ENCODE results near the gene C1QA.

Gene C1QA

GRCh38 chr1:22626237-22627157, 9.9 kb upstream of the C1QA start:
- Histone ChIP-seq H3K27ac (ENCODE audit: low read depth, low read length) (no peak overlapping the region), H3K27me3 (ENCODE audit: control insufficient read depth in 1 of 2, insufficient read depth in 2 of 2, low read length in 2 of 2) (peaks cover 15 to 23% of the 10 kb centered on the region in 2 donors), H3K4me3 (ENCODE audit: low read depth in 1 of 2, low read length in 2 of 2) (no peak overlapping the region), H3K9me3 (ENCODE audit: control insufficient read depth in 1 of 2, low read length in 2 of 2) (no peaks in the 10 kb centered on the region), H3K9ac (ENCODE audit: low read depth in 1 of 2, low read length in 2 of 2) (no peak overlapping the region), H3K36me3 (ENCODE audit: control insufficient read depth in 1 of 2, insufficient read depth in 2 of 2, low read length in 2 of 2) (no peaks in the 10 kb centered on the region), H3K4me1 (ENCODE audit: control insufficient read depth in 1 of 2, insufficient read depth in 2 of 2, low read length in 2 of 2) (peaks cover 0 to 3% of the 10 kb centered on the region in 2 donors)

GRCh38 chr1:22627331-22627730, 9.1 kb upstream of the C1QA start:
- Histone ChIP-seq H3K9ac (ENCODE audit: low read depth in 1 of 2, low read length in 2 of 2) (no peak overlapping the region), H3K36me3 (ENCODE audit: control insufficient read depth in 1 of 2, insufficient read depth in 2 of 2, low read length in 2 of 2) (no peaks in the 10 kb centered on the region), H3K27me3 (ENCODE audit: control insufficient read depth in 1 of 2, insufficient read depth in 2 of 2, low read length in 2 of 2) (peaks cover 11 to 23% of the 10 kb centered on the region in 2 donors), H3K9me3 (ENCODE audit: control insufficient read depth in 1 of 2, low read length in 2 of 2) (no peaks in the 10 kb centered on the region), H3K27ac (ENCODE audit: low read depth, low read length) (no peak overlapping the region), H3K4me1 (ENCODE audit: control insufficient read depth in 1 of 2, insufficient read depth in 2 of 2, low read length in 2 of 2) (peaks cover 0 to 3% of the 10 kb centered on the region in 2 donors), H3K4me3 (ENCODE audit: low read depth in 1 of 2, low read length in 2 of 2) (no peak overlapping the region)

DNA sequence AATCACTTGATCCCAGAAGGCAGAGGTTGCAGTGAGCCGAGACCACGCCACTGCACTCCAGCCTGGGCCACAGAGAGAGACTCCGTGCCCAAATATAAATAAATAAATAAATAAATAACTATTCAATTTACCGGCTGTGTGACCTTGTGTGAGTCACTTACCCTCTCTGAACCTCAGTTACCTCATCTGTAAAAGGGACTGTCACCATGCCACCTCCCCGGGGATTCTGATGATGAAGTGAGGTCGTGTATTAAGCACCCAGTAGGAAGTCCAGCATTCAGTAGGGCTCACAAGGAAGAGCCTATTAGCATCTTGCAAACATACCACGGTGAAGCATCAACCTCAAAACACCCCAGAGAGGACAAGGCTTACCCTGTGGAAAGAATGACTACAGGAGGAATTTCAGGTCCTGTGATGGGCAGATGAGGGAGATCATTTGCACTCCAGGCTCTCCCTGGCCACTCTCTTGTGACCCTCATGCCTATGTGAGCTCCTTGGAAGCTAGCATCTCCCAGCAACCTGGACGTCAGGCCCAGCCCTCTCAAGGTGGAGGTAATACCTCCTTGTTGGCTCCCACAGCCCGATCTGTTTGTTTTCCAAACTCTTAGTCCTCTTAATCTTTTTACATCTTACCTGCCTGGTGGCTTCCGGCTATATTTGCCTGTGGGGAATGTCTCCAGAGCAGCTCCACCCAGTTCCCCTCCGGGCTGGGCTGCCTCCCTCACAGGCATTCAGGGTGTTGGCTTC, 7.6 kb upstream of the C1QA start:
- Histone ChIP-seq H3K4me3 (ENCODE audit: low read depth in 1 of 2, low read length in 2 of 2) (no peak overlapping the region), H3K4me1 (ENCODE audit: control insufficient read depth in 1 of 2, insufficient read depth in 2 of 2, low read length in 2 of 2) (peaks cover 0 to 3% of the 10 kb centered on the region in 2 donors), H3K36me3 (ENCODE audit: control insufficient read depth in 1 of 2, insufficient read depth in 2 of 2, low read length in 2 of 2) (no peaks in the 10 kb centered on the region), H3K27ac (ENCODE audit: low read depth, low read length) (no peak overlapping the region), H3K9me3 (ENCODE audit: control insufficient read depth in 1 of 2, low read length in 2 of 2) (no peaks in the 10 kb centered on the region), H3K27me3 (ENCODE audit: control insufficient read depth in 1 of 2, insufficient read depth in 2 of 2, low read length in 2 of 2) (peaks cover 6 to 23% of the 10 kb centered on the region in 2 donors), H3K9ac (ENCODE audit: low read depth in 1 of 2, low read length in 2 of 2) (no peak overlapping the region)

DNA sequence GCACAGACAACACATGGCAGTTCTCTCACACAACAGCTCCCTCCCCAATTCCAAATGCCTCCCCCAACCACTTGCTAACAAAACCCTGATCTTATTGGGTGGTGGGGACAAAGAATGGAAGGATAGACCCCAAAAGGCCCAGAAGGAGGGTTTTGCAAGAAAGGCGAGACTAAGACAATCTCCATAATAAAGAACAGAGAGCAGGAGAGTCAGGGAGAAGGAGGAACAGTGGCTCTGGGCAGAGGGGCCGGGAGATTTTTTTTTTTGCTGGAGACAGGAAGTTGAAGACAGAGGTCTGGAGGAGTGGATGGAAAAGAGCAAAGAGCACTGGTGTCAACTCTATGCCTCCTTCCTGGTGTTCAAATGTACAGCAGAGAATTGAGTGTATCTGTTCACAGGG, 6.5 kb upstream of the C1QA start:
- H3K36me3 ChIP-seq (ENCODE audit: control insufficient read depth in 1 of 2, insufficient read depth in 2 of 2, low read length in 2 of 2): no peaks in the 10 kb centered on the region
- no peak overlapping the region for H3K4me3 ChIP-seq (ENCODE audit: low read depth in 1 of 2, low read length in 2 of 2)
- peaks cover 6 to 22% of the 10 kb centered on the region in 2 donors for H3K27me3 ChIP-seq (ENCODE audit: control insufficient read depth in 1 of 2, insufficient read depth in 2 of 2, low read length in 2 of 2)
- H3K4me1 ChIP-seq (ENCODE audit: control insufficient read depth in 1 of 2, insufficient read depth in 2 of 2, low read length in 2 of 2): peaks cover 0 to 3% of the 10 kb centered on the region in 2 donors
- no peaks in the 10 kb centered on the region for H3K9me3 ChIP-seq (ENCODE audit: control insufficient read depth in 1 of 2, low read length in 2 of 2)
- no peak overlapping the region for H3K27ac ChIP-seq (ENCODE audit: low read depth, low read length)
- H3K9ac ChIP-seq (ENCODE audit: low read depth in 1 of 2, low read length in 2 of 2): no peak overlapping the region

DNA sequence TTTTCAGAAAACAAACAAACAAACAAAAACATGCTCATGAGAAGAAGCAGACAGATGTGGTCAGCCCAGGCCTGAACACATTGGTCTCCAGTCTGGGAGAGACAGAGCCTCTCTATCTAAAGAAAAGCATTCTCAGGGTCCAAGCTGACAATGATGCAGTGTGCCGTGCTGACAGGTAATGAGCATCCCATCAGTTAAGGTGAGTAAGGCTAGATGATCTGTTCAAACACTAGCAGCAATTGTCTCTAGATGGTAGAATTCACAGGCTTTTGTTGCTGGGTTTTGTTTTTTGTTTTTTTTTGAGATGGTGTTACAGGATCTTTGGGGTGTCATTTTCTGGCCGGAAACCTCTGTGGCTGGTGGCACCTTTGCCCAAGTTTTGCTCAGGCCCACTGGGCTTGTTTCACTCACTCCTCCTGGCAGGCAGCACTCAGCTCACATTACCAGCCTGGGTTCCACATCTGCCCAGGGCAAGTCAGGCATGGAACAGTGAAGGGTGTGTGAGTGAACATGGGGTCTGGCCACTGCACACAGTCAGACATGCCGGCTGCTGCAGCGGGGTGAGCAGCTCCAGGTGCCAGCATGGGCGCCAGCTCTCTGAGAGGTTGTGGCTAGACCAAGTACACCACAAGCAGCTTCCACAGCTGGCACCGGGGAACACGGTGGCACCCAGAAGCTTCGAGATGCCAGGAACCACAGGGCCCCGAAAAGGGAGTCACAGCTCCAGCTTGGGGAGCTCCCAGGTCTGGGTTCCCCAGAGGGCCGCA, 2.5 kb upstream of the C1QA start:
- H3K9ac ChIP-seq (ENCODE audit: low read depth in 1 of 2, low read length in 2 of 2): no peak overlapping the region
- H3K27ac ChIP-seq (ENCODE audit: low read depth, low read length): no peak overlapping the region
- H3K27me3 ChIP-seq (ENCODE audit: control insufficient read depth in 1 of 2, insufficient read depth in 2 of 2, low read length in 2 of 2): peaks cover 0 to 6% of the 10 kb centered on the region in 2 donors
- H3K36me3 ChIP-seq (ENCODE audit: control insufficient read depth in 1 of 2, insufficient read depth in 2 of 2, low read length in 2 of 2): no peaks in the 10 kb centered on the region
- no peaks in the 10 kb centered on the region for H3K4me1 ChIP-seq (ENCODE audit: control insufficient read depth in 1 of 2, insufficient read depth in 2 of 2, low read length in 2 of 2)
- H3K9me3 ChIP-seq (ENCODE audit: control insufficient read depth in 1 of 2, low read length in 2 of 2): no peaks in the 10 kb centered on the region
- no peak overlapping the region for H3K4me3 ChIP-seq (ENCODE audit: low read depth in 1 of 2, low read length in 2 of 2)

DNA sequence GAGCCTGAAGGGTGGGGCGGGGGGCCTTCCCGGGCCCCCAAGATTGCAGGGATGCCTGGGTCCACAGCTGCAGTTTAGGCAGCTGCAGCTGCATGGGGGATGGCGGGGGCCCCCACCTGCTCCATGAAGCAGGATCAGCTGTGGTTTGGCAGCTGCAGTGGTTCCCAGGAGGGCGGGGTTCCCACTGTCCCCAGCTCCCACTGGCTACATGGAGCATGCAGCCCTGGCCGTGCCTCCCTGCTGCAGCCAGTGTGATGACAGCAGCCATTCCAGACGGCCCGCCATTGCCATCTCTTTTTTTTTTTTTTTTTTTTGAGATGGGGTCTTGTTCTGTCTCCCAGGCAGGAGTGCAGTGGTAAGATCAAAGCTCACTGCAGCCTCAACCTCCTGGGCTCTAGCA, 992 bp upstream of the C1QA start:
- Histone ChIP-seq H3K27ac (ENCODE audit: low read depth, low read length) (no peak overlapping the region), H3K27me3 (ENCODE audit: control insufficient read depth in 1 of 2, insufficient read depth in 2 of 2, low read length in 2 of 2) (peaks cover 0 to 4% of the 10 kb centered on the region in 2 donors)

DNA sequence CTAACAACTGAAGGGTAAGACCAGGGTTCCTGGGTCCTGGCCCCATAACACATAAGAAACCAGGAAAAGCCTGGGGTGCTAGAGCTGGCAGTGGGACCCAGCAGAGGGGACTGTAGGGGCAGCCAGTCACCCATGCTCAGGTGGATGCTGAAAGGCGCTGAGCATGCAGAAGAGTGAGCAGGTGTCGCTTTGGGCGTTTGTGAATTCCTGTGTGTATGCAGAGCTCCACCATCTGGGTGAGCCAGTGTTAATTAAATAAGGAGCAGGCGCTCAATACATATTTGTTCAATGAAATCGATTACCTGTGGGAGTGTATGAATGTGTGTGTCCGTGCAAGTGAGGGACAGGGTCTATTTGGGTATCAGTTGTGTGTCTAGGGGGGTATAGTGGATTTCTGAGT, 499 bp downstream of the C1QA start:
- Histone ChIP-seq H3K27me3 (ENCODE audit: control insufficient read depth in 1 of 2, insufficient read depth in 2 of 2, low read length in 2 of 2) (peaks cover 0 to 4% of the 10 kb centered on the region in 2 donors), H3K4me3 (ENCODE audit: low read depth in 1 of 2, low read length in 2 of 2) (peak overlapping the region; percentile 30 to 51), H3K36me3 (ENCODE audit: control insufficient read depth in 1 of 2, insufficient read depth in 2 of 2, low read length in 2 of 2) (no peaks in the 10 kb centered on the region), H3K4me1 (ENCODE audit: control insufficient read depth in 1 of 2, insufficient read depth in 2 of 2, low read length in 2 of 2) (peaks cover 0 to 3% of the 10 kb centered on the region in 2 donors), H3K27ac (ENCODE audit: low read depth, low read length) (no peak overlapping the region), H3K9me3 (ENCODE audit: control insufficient read depth in 1 of 2, low read length in 2 of 2) (no peaks in the 10 kb centered on the region), H3K9ac (ENCODE audit: low read depth in 1 of 2, low read length in 2 of 2) (peak overlapping the region in 1 of 2 donors; percentile 6)

More for the DNA sequence above, 992 bp upstream of the C1QA start:
- H3K9me3 ChIP-seq (ENCODE audit: control insufficient read depth in 1 of 2, low read length in 2 of 2): no peaks in the 10 kb centered on the region
- H3K9ac ChIP-seq (ENCODE audit: low read depth in 1 of 2, low read length in 2 of 2): no peak overlapping the region
- H3K4me1 ChIP-seq (ENCODE audit: control insufficient read depth in 1 of 2, insufficient read depth in 2 of 2, low read length in 2 of 2): no peaks in the 10 kb centered on the region
- no peak overlapping the region for H3K4me3 ChIP-seq (ENCODE audit: low read depth in 1 of 2, low read length in 2 of 2)
- H3K36me3 ChIP-seq (ENCODE audit: control insufficient read depth in 1 of 2, insufficient read depth in 2 of 2, low read length in 2 of 2): no peaks in the 10 kb centered on the region

DNA sequence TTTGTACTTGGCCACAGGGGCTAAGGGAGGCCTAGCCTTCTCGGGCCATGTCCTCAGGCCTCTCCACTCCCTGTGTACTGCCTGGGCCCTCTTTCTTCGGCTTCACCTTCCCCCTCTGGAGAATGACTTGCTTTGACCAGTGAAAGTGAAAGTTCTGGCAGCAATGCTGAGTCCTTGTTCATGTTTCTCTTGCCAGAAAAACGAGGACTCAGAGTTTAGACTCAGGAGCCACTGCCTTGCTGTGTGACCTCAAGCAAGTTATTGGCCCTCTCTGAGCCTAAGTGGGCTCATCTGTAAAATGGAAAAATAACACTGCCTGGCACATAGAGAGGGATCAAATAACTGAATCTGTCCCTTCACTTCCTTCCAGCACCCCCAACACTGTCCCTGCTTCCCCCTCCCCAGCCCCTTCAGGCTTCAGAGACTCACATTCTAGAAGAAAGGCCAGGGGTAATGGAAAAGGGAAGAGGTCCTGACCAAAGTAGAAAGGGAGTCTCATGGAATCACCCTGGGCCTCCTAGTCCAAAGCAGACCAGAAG, 1.5 kb downstream of the C1QA start:
- Histone ChIP-seq H3K27me3 (ENCODE audit: control insufficient read depth in 1 of 2, insufficient read depth in 2 of 2, low read length in 2 of 2) (peaks cover 0 to 4% of the 10 kb centered on the region in 2 donors), H3K4me1 (ENCODE audit: control insufficient read depth in 1 of 2, insufficient read depth in 2 of 2, low read length in 2 of 2) (peaks cover 0 to 3% of the 10 kb centered on the region in 2 donors), H3K36me3 (ENCODE audit: control insufficient read depth in 1 of 2, insufficient read depth in 2 of 2, low read length in 2 of 2) (no peaks in the 10 kb centered on the region), H3K9me3 (ENCODE audit: control insufficient read depth in 1 of 2, low read length in 2 of 2) (no peaks in the 10 kb centered on the region), H3K4me3 (ENCODE audit: low read depth in 1 of 2, low read length in 2 of 2) (peak overlapping the region in 1 of 2 donors; percentile 51), H3K9ac (ENCODE audit: low read depth in 1 of 2, low read length in 2 of 2) (no peak overlapping the region), H3K27ac (ENCODE audit: low read depth, low read length) (no peak overlapping the region)

DNA sequence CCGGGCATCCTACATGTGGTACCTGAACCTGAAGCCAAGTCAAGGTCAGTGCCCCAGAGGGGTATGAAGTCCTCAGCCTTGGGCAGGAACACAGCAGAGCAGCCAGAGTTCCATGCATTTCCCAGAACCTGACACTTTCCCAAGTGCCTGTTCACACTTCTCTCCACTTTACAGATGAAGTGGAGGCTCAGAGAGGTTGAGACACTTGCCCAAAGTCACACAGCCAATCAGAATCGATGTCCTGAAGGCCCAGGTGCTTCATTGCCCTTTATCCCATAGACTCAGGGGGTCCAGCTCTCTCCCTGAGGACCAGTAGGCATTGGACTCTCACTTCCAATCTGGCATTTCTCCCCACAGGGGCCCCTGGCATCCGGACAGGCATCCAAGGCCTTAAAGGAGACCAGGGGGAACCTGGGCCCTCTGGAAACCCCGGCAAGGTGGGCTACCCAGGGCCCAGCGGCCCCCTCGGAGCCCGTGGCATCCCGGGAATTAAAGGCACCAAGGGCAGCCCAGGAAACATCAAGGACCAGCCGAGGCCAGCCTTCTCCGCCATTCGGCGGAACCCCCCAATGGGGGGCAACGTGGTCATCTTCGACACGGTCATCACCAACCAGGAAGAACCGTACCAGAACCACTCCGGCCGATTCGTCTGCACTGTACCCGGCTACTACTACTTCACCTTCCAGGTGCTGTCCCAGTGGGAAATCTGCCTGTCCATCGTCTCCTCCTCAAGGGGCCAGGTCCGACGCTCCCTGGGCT, 2.2 kb downstream of the C1QA start:
- no peak overlapping the region for H3K4me3 ChIP-seq (ENCODE audit: low read depth in 1 of 2, low read length in 2 of 2)
- no peak overlapping the region for H3K9ac ChIP-seq (ENCODE audit: low read depth in 1 of 2, low read length in 2 of 2)
- H3K27ac ChIP-seq (ENCODE audit: low read depth, low read length): no peak overlapping the region
- H3K27me3 ChIP-seq (ENCODE audit: control insufficient read depth in 1 of 2, insufficient read depth in 2 of 2, low read length in 2 of 2): peaks cover 0 to 4% of the 10 kb centered on the region in 2 donors
- H3K9me3 ChIP-seq (ENCODE audit: control insufficient read depth in 1 of 2, low read length in 2 of 2): no peaks in the 10 kb centered on the region
- H3K4me1 ChIP-seq (ENCODE audit: control insufficient read depth in 1 of 2, insufficient read depth in 2 of 2, low read length in 2 of 2): peaks cover 0 to 3% of the 10 kb centered on the region in 2 donors
- no peaks in the 10 kb centered on the region for H3K36me3 ChIP-seq (ENCODE audit: control insufficient read depth in 1 of 2, insufficient read depth in 2 of 2, low read length in 2 of 2)

Measured in duodenal mucosa (tissue), 2 donors.